ENCODE measurements around the gene CRYL1.

DNA sequence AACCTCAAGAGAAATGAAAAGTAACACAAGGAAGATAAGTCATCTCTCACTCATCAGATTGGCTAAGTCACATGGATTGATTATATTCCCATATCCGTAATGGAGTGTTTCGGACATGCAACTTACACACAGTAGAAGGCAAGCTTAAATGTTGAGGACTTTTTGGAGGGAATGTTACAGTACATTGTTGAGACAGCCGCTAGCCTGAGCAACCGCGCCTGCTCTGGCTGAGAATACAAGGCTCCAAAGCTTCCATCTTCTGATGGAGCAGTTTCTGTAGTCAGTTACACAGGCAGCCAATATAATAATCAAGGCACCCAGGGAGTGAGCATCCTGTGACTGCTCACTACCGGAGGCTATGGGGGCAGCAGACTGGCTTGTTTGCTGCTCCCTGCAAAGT, 1.0 kb upstream of the CRYL1 start:
- TF ChIP-seq, protein P1, sequence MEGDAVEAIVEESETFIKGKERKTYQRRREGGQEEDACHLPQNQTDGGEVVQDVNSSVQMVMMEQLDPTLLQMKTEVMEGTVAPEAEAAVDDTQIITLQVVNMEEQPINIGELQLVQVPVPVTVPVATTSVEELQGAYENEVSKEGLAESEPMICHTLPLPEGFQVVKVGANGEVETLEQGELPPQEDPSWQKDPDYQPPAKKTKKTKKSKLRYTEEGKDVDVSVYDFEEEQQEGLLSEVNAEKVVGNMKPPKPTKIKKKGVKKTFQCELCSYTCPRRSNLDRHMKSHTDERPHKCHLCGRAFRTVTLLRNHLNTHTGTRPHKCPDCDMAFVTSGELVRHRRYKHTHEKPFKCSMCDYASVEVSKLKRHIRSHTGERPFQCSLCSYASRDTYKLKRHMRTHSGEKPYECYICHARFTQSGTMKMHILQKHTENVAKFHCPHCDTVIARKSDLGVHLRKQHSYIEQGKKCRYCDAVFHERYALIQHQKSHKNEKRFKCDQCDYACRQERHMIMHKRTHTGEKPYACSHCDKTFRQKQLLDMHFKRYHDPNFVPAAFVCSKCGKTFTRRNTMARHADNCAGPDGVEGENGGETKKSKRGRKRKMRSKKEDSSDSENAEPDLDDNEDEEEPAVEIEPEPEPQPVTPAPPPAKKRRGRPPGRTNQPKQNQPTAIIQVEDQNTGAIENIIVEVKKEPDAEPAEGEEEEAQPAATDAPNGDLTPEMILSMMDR (IDR thresholded peaks at IDR 0.05), result no peak
- TF ChIP-seq POLR2AphosphoS5 (IDR thresholded peaks at IDR 0.05), result no peak
- no peak for TF ChIP-seq POLR2A (IDR thresholded peaks at IDR 0.05)
